HG03571 (cell line): ENCODE results near the gene PARM1.

Experiments used
- ATAC-seq: cut with Tn5 transposase; IDR thresholded peaks from one replicate; pipeline ENCODE4 v1.9.1; 2021; ENCODE audit not compliant: unreplicated experiment

PARM1 gene

GRCh38 chr4:74942251-74942917, 9.5 kb downstream of the PARM1 start:
- no peak for ATAC-seq

GRCh38 chr4:74942918-74943253, 10.0 kb downstream of the PARM1 start:
- ATAC-seq = no peak

DNA sequence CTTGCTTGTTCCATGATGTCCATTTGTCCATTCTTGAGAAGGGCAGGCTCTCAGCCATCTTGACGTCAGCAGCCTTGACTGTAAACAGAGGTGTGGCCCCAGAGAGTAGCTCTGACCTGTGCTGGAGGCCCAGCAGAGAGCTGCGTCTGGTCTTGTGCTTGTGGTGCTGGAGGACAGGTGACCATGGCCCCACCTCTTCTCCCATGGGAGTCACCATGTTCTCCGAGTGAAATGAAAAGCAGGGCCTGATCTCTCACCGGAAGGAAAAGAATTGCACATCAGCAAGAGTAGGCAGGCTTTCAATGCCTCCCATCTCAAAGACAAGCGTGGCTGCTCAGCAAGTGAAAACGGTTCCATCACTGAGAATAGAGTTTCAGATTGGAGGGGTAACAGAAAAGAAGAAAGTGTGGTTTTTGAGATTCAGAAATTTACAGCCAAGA, 11.5 kb downstream of the PARM1 start:
- peak; percentile 57 for ATAC-seq

- ATAC-seq = no peak
Measured at GRCh38 chr4:74946196-74946595, 13.3 kb downstream of the PARM1 start.

GRCh38 chr4:74947798-74948197, 14.9 kb downstream of the PARM1 start:
- ATAC-seq = no peak

DNA sequence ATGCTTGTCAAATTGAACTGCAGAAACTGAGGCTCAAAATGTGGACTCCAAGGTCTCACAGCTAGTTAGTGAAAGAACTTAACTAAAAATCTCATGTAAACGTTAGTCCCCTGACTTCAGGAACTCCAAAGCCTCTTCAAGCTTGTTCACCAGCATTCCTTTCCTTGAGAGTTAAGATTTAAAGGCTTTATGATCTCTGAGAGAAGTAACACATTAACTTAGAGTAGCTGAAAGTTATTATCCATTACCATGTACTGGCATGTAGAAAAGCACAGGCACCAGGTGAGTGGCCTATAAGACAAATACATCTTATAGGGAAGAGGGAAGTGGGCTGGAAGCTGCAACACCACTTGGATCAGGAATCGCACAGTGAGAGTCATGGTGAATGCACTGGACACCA, 15.3 kb downstream of the PARM1 start:
- ATAC-seq = no peak

- no peak for ATAC-seq
Measured at GRCh38 chr4:74950200-74950599, 17.3 kb downstream of the PARM1 start.

DNA sequence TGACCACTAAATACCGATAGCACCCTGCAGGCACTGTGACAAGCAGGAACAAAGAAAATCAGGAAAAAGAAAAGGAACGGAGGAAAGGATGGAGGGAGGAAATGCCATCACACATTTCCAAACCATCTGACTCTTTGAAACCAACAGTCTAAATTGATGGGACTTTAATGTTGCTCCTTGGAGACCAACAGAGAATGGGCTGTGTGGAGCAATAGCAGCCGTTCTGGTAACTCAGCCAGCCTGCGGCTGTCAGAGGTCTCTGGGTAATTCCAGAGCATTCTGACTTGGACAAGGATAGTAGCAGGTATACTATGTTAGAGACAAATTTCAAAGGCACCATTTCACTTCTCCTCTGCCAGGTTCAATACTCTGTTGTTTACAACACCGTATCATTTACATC, 18.0 kb downstream of the PARM1 start:
- ATAC-seq = no peak

DNA sequence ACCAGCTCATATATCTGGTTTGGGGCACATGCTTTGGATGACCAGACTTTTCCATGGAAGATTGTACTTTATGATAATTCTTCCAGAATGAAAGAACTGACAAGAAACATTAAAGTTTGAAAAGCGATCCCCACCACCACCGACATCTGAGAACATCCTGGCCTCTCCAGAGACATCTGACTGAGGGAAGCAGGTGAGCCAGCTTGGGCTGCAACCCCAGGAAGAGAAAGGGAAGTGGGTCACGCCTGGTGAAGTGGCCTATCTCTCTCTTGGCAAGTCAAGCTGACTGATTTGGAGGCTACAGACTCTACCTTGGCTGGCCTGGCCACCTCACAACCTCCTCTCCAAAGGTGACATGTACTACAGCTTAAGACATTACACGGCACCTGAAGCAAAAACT, 20.7 kb downstream of the PARM1 start:
- ATAC-seq = no peak

- no peak for ATAC-seq
Measured at GRCh38 chr4:74958881-74959280, 26.0 kb downstream of the PARM1 start.

GRCh38 chr4:74961230-74961629, 28.3 kb downstream of the PARM1 start:
- no peak for ATAC-seq

DNA sequence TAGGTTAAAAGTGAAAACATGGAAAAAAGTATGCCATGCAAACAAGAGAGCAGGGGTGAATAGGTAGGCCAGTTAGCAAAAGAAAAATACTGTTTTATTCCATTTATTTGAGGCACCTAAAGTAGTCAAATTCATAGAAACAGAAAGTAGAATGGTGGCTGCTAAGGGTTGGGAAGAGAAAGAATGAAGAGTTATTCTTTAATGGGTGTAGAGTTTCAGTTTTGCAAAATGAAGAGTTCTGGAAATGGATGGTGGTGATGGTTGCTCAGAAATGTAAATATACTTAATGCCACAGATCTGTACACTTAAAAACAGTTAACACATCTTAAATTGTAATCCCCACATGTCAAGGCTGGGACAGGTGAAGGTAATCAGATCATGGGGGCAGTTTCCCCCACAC, 29.7 kb downstream of the PARM1 start:
- no peak for ATAC-seq

DNA sequence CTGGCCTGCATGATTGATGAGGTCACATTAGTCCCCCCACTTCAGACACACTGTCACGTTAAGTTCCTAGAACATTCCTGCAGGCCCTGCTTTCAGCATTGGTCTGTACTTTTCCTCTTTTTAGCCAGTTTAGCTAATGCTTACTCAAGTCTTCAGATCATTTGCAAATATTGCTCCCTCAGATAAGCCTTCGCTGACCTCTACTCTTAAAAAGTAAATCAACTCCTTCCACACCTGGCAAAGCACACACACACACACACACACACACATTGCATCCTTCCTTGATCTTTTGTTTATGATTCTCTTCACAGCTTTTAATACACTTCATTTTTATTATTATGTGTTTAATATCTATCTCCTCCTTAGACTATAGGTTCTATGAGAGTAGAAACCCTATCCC, 31.4 kb downstream of the PARM1 start:
- ATAC-seq = no peak

GRCh38 chr4:74967324-74967723, 34.4 kb downstream of the PARM1 start:
- no peak for ATAC-seq

DNA sequence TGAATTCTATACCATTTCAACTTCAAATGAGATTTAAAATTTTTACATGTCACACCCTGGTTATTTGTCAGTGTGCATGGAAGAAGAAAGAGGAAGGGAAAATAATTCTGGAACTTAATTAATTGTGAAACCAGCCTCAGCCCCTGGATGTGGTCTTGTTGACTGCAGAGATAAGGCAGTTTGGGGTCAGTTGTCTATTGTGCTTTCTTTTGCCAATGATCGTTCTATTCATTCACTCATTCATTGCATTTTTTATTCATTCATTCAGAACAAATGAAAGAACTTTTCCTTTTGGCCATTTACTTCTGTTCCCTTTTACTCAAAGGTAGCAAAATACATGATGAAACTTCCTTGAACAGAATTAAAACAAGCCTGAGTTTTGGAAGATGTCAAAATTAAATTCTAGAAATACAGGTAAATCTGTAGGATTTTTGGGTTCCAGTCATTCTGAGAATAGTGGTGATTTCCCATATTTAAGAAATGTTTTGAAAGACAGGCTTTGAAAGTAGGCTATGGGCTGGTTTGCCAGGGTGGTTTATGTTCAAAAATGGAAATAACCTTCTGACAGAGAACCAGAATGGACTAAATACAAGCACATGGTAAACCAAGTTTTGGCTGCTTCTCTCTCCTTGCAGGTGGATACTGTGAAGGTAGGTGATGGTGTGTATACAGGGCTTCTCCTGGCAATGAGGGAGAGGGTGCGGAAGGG, 35.7 kb downstream of the PARM1 start:
- ATAC-seq = no peak

DNA sequence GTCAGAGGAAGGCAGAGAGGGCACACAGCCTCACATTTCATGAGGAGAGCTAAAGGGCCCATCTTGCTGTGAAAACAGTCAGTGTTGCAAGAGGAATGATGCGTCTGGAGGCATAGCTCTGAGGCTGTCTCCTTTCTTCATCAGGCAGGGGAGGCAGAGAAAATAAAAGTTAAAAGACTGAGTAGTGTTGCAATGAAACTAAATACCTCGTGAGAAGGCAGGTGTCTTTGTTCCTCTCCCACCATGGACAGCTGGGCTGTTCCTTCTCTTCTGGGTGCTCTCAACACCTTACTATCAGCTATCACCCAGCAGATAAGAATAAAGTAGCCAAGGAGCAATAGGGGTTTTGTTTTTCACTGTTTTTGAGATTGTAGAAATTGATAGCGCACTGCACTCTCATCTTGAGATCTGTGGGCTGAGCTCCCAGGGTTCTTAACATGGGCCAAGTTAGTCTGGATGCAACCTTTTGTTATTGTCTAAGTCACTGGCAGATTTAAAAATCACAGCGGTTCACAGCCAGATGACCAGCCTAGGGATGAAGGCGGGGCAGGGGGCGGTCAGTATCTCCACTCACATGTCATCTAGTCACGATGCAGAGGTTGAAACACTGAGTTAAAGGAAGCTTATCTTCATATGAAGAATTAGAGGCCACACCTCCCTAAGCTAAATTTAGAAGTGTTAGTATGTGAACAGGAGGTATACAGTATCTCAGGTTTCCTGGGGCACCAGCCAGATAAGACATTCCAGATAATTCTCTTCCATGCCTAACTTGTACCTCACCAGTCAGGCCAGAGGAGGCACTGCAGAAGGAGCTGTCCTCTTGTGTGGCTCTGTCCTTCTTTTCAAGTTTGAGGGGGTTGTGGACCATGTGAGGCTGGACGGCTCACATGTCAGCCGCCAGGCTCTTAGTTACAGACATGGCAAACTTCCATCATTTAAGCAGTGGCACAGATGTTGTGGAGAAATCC, 36.9 kb downstream of the PARM1 start:
- ATAC-seq = no peak

DNA sequence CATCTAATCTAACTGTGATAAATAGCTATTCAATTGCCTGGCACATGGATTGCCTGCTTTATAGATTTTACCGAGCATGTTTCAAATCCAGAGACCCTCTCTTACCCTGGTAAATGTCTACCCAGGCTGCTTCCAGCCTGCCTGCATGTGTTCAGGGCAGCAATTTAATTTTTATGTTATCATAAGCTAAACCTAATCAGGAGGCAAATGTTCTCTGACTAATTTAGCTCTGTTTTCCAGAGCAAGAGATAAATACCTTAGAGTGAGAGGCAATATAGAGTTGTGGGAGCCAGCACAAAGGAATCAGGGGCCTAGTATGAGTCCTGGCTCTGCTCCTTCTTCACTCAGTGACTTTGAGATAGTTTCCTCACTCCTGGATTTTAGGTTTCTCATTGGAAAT, 37.7 kb downstream of the PARM1 start:
- ATAC-seq = no peak

GRCh38 chr4:74971862-74972261, 38.9 kb downstream of the PARM1 start:
- ATAC-seq = no peak

GRCh38 chr4:74975082-74975481, 42.2 kb downstream of the PARM1 start:
- no peak for ATAC-seq

DNA sequence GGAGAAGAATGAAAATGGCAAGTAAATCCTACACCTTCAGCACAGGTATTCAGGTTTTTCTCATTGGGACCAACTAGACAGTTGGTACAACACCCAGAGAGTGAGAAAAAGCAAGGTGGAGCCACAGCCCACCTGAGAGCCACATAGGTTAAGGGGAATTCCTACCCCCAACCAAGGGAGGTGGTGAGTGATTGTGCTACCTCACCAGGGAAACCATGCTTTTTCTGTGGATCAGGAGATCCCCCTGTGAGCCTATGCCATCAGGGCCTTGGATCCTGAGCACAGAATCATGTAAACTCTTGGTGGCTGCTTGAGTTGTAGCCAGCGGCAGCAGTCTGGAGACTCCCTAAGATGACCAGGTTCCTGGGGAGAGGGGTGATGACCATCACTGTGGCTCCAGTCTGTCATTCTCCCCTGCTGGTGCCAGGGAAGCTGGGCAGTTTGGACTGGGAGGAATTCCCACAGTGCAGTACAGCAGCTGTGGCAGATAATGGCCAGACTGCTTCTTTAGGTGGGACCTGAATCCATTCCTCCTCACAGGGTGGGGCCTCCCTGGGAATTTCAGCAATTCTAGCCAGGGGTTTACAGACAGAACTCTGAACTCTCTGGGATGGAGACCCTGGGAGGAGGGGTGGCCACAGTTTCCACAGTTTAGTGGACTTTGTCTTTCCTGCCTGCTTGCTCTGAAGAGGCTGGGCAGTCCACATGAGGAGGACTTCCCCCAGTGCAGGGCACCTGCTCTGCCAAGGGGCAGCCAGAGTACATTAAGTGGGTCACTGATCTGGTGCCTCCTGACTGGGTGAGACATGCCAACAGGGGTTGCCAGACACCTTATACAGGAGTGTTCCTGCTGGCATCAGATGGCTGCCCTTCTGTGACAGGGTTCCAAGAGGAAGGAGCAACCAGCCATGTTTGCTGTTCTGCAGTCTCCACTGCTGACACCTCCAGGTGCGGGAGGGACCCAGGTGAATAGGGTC, 43.2 kb downstream of the PARM1 start:
- no peak for ATAC-seq
